Activated B cell treated with CpG ODN at 0.5 μM for 24 hours (primary cell): Measurements from ENCODE around the gene BABAM2. TPM values are rescaled to one million over a fixed set of nuclear protein-coding genes. Genes with fewer than 3 reads are reported as not detected.

ENCODE experiments used
- ATAC-seq: fragments of 200-7000 bp; cut with Tn5 transposase; one replicate; pipeline ENCODE4 v1.10.0; 2021; ENCODE audit warnings: low read depth, mild to moderate bottlenecking, moderate library complexity
- CTCF ChIA-PET: fragments of 350-600 bp; sonication (Branson Sonifier 250); formaldehyde crosslinking; loops from one replicate; lab custom pipeline; 2021; ENCODE audit warnings: antibody characterized with exemption; lab: Charles Lee
- POLR2A ChIA-PET: fragments of 350-600 bp; sonication (Branson Sonifier 250); formaldehyde crosslinking; loops from one replicate; lab custom pipeline; 2021; ENCODE audit warnings: antibody characterized with exemption; lab: Charles Lee
- DNase-seq: peaks from one replicate; pipeline ENCODE4 v3.0.0; 2022
- H3K27ac Mint-ChIP-seq: one replicate; pipeline ENCODE4 v1.8.0; 2020; ENCODE audit warnings: mixed read lengths
- H3K27me3 Mint-ChIP-seq: one replicate; pipeline ENCODE4 v1.8.0; 2021; ENCODE audit warnings: mixed read lengths
- H3K36me3 Mint-ChIP-seq: one replicate; pipeline ENCODE4 v1.8.0; 2021; ENCODE audit warnings: low read depth, mixed read lengths
- H3K4me1 Mint-ChIP-seq: one replicate; pipeline ENCODE4 v1.8.0; 2021; ENCODE audit warnings: mixed read lengths
- H3K4me3 Mint-ChIP-seq: one replicate; pipeline ENCODE4 v1.8.0; 2020; ENCODE audit warnings: mild to moderate bottlenecking, mixed read lengths
- H3K9me3 Mint-ChIP-seq: one replicate; pipeline ENCODE4 v1.8.0; 2020; ENCODE audit warnings: mixed read lengths
- CTCF ChIP-seq: fragments of 200-600 bp; IDR thresholded peaks from one replicate; pipeline ENCODE4 v1.8.0; 2022; ENCODE audit warnings: antibody characterized with exemption, mild to moderate bottlenecking
- intact Hi-C: fragments of 100-400 bp; cut with micrococcal nuclease; formaldehyde crosslinking; loops from one replicate; pipeline ENCODE4 v1.15.1; 2024
- total RNA-seq: library from RNA; stranded (reverse); gene quantifications from 2 replicates; pipeline ENCODE4 v1.2.3, GENCODE V29; 2022

The BABAM2 gene
- total RNA-seq, 1 donor from 2014 or later = 55.6 TPM

GRCh38 chr2:28287256-28287915 is 396.9 kb downstream of the BABAM2 start:
- DNase-seq (no peak), ATAC-seq (no peak)
- H3K36me3 Mint-ChIP-seq = peaks cover 14% of the 10 kb centered on the region
- CTCF ChIA-PET = no interaction called here
- H3K9me3 Mint-ChIP-seq = no peaks in the 10 kb centered on the region
- H3K4me3 Mint-ChIP-seq = no peak overlapping the region
- TF ChIP-seq CTCF = no peak
- intact Hi-C loops = no loop called here
- POLR2A ChIA-PET = no interaction called here
- H3K4me1 Mint-ChIP-seq = no peaks in the 10 kb centered on the region
- H3K27me3 Mint-ChIP-seq = no peaks in the 10 kb centered on the region
- no peak overlapping the region for H3K27ac Mint-ChIP-seq

GRCh38 chr2:28288620-28289019 is 398.1 kb downstream of the BABAM2 start:
- ATAC-seq (no peak), DNase-seq (no peak)
- ChIA-PET POLR2A (no interaction called here), CTCF (no interaction called here)
- Mint-ChIP-seq H3K4me1 (no peaks in the 10 kb centered on the region), H3K9me3 (no peaks in the 10 kb centered on the region), H3K27me3 (no peaks in the 10 kb centered on the region), H3K36me3 (peaks cover 17% of the 10 kb centered on the region), H3K27ac (no peak overlapping the region), H3K4me3 (no peak overlapping the region)
- TF ChIP-seq CTCF = no peak
- intact Hi-C loops = no loop called here

GRCh38 chr2:28291811-28292440 is 401.4 kb downstream of the BABAM2 start:
- Mint-ChIP-seq H3K4me3 (no peak overlapping the region), H3K9me3 (no peaks in the 10 kb centered on the region)
- CTCF ChIA-PET = no interaction called here

GRCh38 chr2:28292491-28292890 is 402.0 kb downstream of the BABAM2 start:
- TF ChIP-seq CTCF = no peak
- peaks cover 12% of the 10 kb centered on the region for H3K36me3 Mint-ChIP-seq
- intact Hi-C loops = no loop called here
- no peaks in the 10 kb centered on the region for H3K4me1 Mint-ChIP-seq
- H3K27ac Mint-ChIP-seq = no peak overlapping the region
- CTCF ChIA-PET = no interaction called here
- no peak overlapping the region for H3K4me3 Mint-ChIP-seq
- DNase-seq (no peak), ATAC-seq (no peak)
- H3K9me3 Mint-ChIP-seq = no peaks in the 10 kb centered on the region
- no peaks in the 10 kb centered on the region for H3K27me3 Mint-ChIP-seq
- POLR2A ChIA-PET = no interaction called here

More at GRCh38 chr2:28291811-28292440, 401.4 kb downstream of the BABAM2 start:
- H3K27ac Mint-ChIP-seq = no peak overlapping the region
- no peaks in the 10 kb centered on the region for H3K27me3 Mint-ChIP-seq
- H3K36me3 Mint-ChIP-seq = peaks cover 14% of the 10 kb centered on the region
- DNase-seq = no peak
- POLR2A ChIA-PET = no interaction called here
- intact Hi-C loops = no loop called here
- TF ChIP-seq CTCF = no peak
- H3K4me1 Mint-ChIP-seq = no peaks in the 10 kb centered on the region
- no peak for ATAC-seq

GRCh38 chr2:28293416-28293815 is 402.9 kb downstream of the BABAM2 start:
- no peak for ATAC-seq
- no peak overlapping the region for H3K27ac Mint-ChIP-seq
- no peak for DNase-seq
- H3K4me1 Mint-ChIP-seq = no peaks in the 10 kb centered on the region
- no peaks in the 10 kb centered on the region for H3K27me3 Mint-ChIP-seq
- no peak overlapping the region for H3K4me3 Mint-ChIP-seq
- peaks cover 20% of the 10 kb centered on the region for H3K36me3 Mint-ChIP-seq
- ChIA-PET CTCF (no interaction called here), POLR2A (no interaction called here)
- no peaks in the 10 kb centered on the region for H3K9me3 Mint-ChIP-seq
- intact Hi-C loops = no loop called here
- no peak for TF ChIP-seq CTCF
